ENCODE results near the gene PHACTR3. TPM values are rescaled to one million over a fixed set of nuclear protein-coding genes. Genes with fewer than 3 reads are reported as not detected.

PHACTR3 gene
- total RNA-seq, 1 experiment from 2014 or later = not detected

DNA sequence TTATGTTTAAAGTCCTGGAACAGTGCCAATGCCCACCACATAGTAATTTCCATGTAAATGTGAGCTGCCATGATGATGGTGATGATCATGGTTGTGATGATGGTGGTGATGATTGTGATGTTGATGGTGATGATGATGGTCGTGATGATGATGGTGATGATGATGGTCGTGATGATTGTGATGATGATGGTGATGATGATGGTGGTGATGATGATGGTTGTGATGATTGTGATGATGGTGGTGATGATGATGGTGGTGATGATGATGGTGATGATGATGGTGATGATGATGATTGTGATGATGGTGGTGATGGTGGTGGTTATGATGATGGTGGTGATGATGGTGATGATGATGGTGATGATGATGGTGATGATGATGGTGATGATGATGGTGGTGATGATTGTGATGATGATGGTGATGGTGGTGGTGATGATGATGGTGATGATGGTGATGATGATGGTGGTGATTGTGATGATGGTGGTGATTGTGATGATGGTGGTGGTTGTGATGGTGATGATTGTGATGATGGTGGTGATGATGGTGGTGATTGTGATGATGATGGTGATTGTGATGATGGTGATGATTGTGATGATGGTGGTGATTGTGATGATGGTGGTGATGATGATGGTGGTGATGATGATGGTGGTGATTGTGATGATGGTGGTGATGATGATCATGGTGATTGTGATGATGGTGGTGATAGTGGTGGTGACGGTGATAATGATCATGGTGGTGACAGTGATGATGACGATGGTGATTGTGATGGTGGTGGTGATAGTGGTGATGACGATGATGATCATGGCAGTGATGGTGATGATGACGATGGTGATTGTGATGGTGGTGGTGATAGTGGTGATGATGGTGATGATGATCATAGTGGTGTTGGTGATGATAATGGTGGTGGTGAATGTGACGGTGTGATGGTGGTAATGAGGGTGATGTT lies 82.3 kb downstream of the PHACTR3 start:
- H3K79me2 ChIP-seq (ENCODE audit: insufficient read depth, low read length) = no peaks in the 10 kb centered on the region
- H2AFZ ChIP-seq (ENCODE audit: low read depth, low read length, poor library complexity, severe bottlenecking) = no peak overlapping the region
- no peak overlapping the region for H3K4me3 ChIP-seq (replicated peaks in 1 of 2; ENCODE audit: low read depth in 1 of 2, low read length in 2 of 2)
- H3K36me3 ChIP-seq (ENCODE audit: control insufficient read depth in 1 of 2, insufficient read depth in 2 of 2, low read length in 2 of 2) = no peaks in the 10 kb centered on the region
- H4K20me1 ChIP-seq (ENCODE audit: insufficient read depth) = no peaks in the 10 kb centered on the region
- H3K27me3 ChIP-seq (ENCODE audit: insufficient read depth, low read length) = peaks cover 44% of the 10 kb centered on the region
- H3K4me1 ChIP-seq (ENCODE audit: control insufficient read depth in 1 of 2, insufficient read depth in 2 of 2, low read length in 2 of 2) = no peaks in the 10 kb centered on the region
- no TSS peak for BruUV-seq (replicated peaks)
- POLR2A ChIA-PET = no interaction called here
- DNase-seq (ENCODE audit: low read depth, low spot score) (no peak), ATAC-seq (no peak)
- TF ChIP-seq ZFX (IDR thresholded peaks at IDR 0.05) (no peak), EZH2 (IDR thresholded peaks at IDR 0.05) (no peak), ZNF274 (IDR thresholded peaks at IDR 0.05; ENCODE audit: low read depth, low read length) (no peak), YY1 (IDR thresholded peaks at IDR 0.05; ENCODE audit: extremely low read depth, insufficient replicate concordance, low read depth, low read length) (no peak), SIN3A (IDR thresholded peaks at IDR 0.05; ENCODE audit: low read depth) (no peak), JUND (IDR thresholded peaks at IDR 0.05) (no peak), EGR1 (IDR thresholded peaks at IDR 0.05; ENCODE audit: low read depth) (no peak), ZBTB33 (IDR thresholded peaks at IDR 0.05; ENCODE audit: extremely low read depth, insufficient replicate concordance, low read length) (no peak)
- TF ChIP-seq, protein P1, sequence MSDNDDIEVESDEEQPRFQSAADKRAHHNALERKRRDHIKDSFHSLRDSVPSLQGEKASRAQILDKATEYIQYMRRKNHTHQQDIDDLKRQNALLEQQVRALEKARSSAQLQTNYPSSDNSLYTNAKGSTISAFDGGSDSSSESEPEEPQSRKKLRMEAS (IDR thresholded peaks at IDR 0.05) = no peak
- H3K9me2 ChIP-seq (ENCODE audit: insufficient read depth) = no peaks in the 10 kb centered on the region
- peaks cover 0 to 4% of the 10 kb centered on the region in 2 experiments; a peak in 1 of 4 replicates for H3K9me3 ChIP-seq (ENCODE audit: control insufficient read depth in 1 of 2, insufficient read depth in 1 of 2, low read depth in 1 of 2, low read length in 2 of 2)
- CTCF ChIA-PET = no interaction called here
- intact Hi-C loops (cut with micrococcal nuclease) = no loop called here
- RAD21 ChIA-PET (ENCODE audit: low non-redundant PET in 1 of 2, low total read pairs in 2 of 2, uncharacterized antibody in 2 of 2, unreplicated experiment in 2 of 2) = no interaction called here
- no peak overlapping the region for H3K9ac ChIP-seq (ENCODE audit: low read length)
- H3K4me2 ChIP-seq (ENCODE audit: low read length) = no peak overlapping the region
- no peak overlapping the region for H3K27ac ChIP-seq (ENCODE audit: low read depth, low read length)

All from HCT116 (cell line).